ENCODE data around the gene ANKRD12. TPM values are rescaled to one million over a fixed set of nuclear protein-coding genes. Genes with fewer than 3 reads are reported as not detected.

The ANKRD12 gene
- total and polyA plus RNA-seq, 12 donors, result 14.1 to 91.2 (median 36.5) TPM

DNA sequence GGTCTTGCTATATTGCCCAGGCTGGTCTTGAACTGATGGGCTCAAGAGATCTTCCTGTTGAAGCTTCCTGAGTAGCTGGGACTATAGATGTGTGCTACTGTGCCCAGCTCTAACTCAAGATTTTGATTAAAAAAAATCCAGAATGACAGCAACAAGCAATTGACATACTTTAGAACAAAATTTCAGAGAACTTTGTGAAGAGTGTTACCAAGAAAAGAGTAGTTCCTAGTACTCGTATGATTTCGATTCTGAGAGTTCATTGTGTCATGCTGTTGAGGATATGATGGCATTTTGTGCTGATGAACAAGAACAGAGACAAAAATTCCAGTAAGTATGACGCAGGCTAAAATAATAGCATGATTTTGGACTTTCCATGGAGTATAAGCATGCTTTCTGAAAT lies 107.8 kb downstream of the ANKRD12 start:
- Histone ChIP-seq H3K9me3 (replicated peaks in 1 of 3) (no peaks in the 10 kb centered on the region), H3K36me3 (replicated peaks in 1 of 2) (no peaks in the 10 kb centered on the region), H3K27ac (no peak overlapping the region), H3K4me3 (no peak overlapping the region), H3K4me1 (replicated peaks in 1 of 2) (no peaks in the 10 kb centered on the region), H3K27me3 (no peaks in the 10 kb centered on the region)
- WGBS, 4 donors, result 90 to 95% (median 93%) methylated on average over 3 of the region's 3 CpGs
- intact Hi-C loops (cut with DNase I), result no loop called here
- TF ChIP-seq, protein P1, sequence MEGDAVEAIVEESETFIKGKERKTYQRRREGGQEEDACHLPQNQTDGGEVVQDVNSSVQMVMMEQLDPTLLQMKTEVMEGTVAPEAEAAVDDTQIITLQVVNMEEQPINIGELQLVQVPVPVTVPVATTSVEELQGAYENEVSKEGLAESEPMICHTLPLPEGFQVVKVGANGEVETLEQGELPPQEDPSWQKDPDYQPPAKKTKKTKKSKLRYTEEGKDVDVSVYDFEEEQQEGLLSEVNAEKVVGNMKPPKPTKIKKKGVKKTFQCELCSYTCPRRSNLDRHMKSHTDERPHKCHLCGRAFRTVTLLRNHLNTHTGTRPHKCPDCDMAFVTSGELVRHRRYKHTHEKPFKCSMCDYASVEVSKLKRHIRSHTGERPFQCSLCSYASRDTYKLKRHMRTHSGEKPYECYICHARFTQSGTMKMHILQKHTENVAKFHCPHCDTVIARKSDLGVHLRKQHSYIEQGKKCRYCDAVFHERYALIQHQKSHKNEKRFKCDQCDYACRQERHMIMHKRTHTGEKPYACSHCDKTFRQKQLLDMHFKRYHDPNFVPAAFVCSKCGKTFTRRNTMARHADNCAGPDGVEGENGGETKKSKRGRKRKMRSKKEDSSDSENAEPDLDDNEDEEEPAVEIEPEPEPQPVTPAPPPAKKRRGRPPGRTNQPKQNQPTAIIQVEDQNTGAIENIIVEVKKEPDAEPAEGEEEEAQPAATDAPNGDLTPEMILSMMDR (IDR thresholded peaks at IDR 0.05), result no peak
- TF ChIP-seq POLR2A (IDR thresholded peaks at IDR 0.05), result no peak
- no peak for DNase-seq

GRCh38 chr18:9248661-9249060 lies 112.1 kb downstream of the ANKRD12 start:
- WGBS, 4 donors, result 95 to 98% (median 98%) methylated on average over 4 of the region's 4 CpGs
- intact Hi-C loops (cut with DNase I), result no loop called here

DNA sequence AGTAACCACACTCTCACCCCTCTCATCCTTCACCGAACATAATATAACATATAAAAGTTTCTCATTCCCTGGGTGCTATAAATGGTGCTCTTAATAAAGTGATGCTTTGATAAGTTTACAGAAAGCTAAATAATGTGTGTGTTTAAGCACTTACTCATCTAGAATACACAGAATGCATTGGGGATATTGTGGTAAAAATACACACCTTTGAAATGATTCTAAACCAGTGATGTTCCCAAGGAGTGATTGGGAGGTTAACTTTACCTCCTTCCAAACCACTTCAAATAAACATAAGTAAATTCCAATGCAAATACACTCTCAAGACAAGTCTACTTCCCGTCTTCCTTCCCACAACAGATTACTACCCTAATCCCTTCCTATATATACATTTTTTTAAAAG lies 112.7 kb downstream of the ANKRD12 start:
- no peaks in the 10 kb centered on the region for H3K36me3 ChIP-seq (replicated peaks in 1 of 2)
- H3K27ac ChIP-seq, result no peak overlapping the region
- no peak overlapping the region for H3K4me3 ChIP-seq
- no peaks in the 10 kb centered on the region for H3K9me3 ChIP-seq (replicated peaks in 1 of 3)
- no peaks in the 10 kb centered on the region for H3K27me3 ChIP-seq
- no peaks in the 10 kb centered on the region for H3K4me1 ChIP-seq (replicated peaks in 1 of 2)
- TF ChIP-seq POLR2A (IDR thresholded peaks at IDR 0.05), result no peak
- TF ChIP-seq, protein P1 (IDR thresholded peaks at IDR 0.05), result no peak
- 87 to 97% (median 93%) methylated on average over 2 of the region's 2 CpGs for WGBS, 4 donors
- intact Hi-C loops (cut with DNase I), result no loop called here
- DNase-seq, result no peak

More at GRCh38 chr18:9248661-9249060, 112.1 kb downstream of the ANKRD12 start:
- no peak overlapping the region for H3K4me3 ChIP-seq
- H3K27me3 ChIP-seq, result no peaks in the 10 kb centered on the region
- no peaks in the 10 kb centered on the region for H3K4me1 ChIP-seq (replicated peaks in 1 of 2)
- DNase-seq, result no peak
- H3K9me3 ChIP-seq (replicated peaks in 1 of 3), result no peaks in the 10 kb centered on the region
- H3K36me3 ChIP-seq (replicated peaks in 1 of 2), result no peaks in the 10 kb centered on the region
- no peak overlapping the region for H3K27ac ChIP-seq
- TF ChIP-seq, protein P1 (IDR thresholded peaks at IDR 0.05), result no peak
- TF ChIP-seq POLR2A (IDR thresholded peaks at IDR 0.05), result no peak

- no peak overlapping the region for H3K4me3 ChIP-seq
- no peaks in the 10 kb centered on the region for H3K27me3 ChIP-seq
- intact Hi-C loops (cut with DNase I), result no loop called here
- WGBS, 4 donors, result 95 to 97% (median 96%) methylated on average over 3 of the region's 3 CpGs
- TF ChIP-seq, protein P1 (IDR thresholded peaks at IDR 0.05), result no peak
- TF ChIP-seq POLR2A (IDR thresholded peaks at IDR 0.05), result no peak
- no peaks in the 10 kb centered on the region for H3K9me3 ChIP-seq (replicated peaks in 1 of 3)
- H3K27ac ChIP-seq, result no peak overlapping the region
- H3K36me3 ChIP-seq (replicated peaks in 1 of 2), result no peaks in the 10 kb centered on the region
- H3K4me1 ChIP-seq (replicated peaks in 1 of 2), result no peaks in the 10 kb centered on the region
- no peak for DNase-seq
These were observed 122.6 kb downstream of the ANKRD12 start for GRCh38 chr18:9259173-9259572.
